ENCODE measurements around the gene CMTM3.
A peak's percentile ranks its signal among the peaks of the same experiment; 100 is the strongest.
"Not testable (repeated sequence)": the region's sequence is repeated elsewhere in the genome, so short reads cannot be mapped to it uniquely, and the experiment has no call there.

The CMTM3 gene

DNA sequence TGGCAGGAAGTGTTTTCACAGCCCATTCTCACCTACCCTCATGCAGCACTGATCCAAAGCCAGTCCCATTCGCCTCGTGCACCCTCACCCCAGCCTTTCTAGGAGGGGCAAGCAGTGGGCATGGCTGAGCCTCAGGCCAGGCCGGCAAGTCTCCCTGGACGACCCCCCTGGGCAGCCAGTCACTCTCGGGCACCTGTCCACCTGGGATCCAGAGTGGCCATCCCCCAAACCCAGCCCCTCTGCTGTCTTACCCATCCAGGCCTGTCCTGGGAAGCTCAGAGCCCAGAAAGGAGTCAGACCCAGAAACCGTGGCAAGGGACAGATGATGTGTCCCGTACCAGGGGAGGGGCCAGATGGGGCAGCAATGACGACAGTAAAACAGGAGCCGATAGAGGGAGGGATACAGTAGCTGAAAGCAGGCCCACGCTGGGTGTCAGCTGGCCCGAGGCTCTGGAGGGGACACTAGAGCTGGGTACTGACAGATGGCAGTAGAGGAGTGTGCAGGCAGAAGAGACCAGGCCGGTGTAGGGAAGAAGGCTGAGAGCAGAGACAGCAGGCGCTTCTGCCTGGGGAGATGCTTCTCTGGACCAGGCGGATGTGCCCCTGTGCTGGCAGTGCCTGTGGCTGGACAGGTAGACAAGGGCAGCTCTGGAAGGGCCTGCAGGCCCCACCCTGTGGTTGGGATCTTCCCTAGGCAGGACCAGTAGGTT lies 5.8 kb downstream of the CMTM3 start:
- H4K20me1 ChIP-seq, result peaks cover 63 to 98% (median 93%) of the 10 kb centered on the region in 11 experiments
- H3K4me2 ChIP-seq, result no peak overlapping the region; a peak in 1 of 22 replicates
- no peaks in the 10 kb centered on the region for H3K9me3 ChIP-seq (replicated peaks in 1 of 11)
- H3K4me1 ChIP-seq, result peaks cover 37 to 46% (median 43%) of the 10 kb centered on the region in 10 experiments
- H3K36me3 ChIP-seq, result peaks cover 62 to 87% (median 84%) of the 10 kb centered on the region in 11 experiments
- H3K27me3 ChIP-seq, result no peaks in the 10 kb centered on the region
- no peak overlapping the region for H3K4me3 ChIP-seq
- peak overlapping the region in 5 of 11 experiments; percentile 8 to 59 (median 25); a peak in 5 of 22 replicates for H3K9ac ChIP-seq
- H3K27ac ChIP-seq, result peak overlapping the region in 1 of 11 experiments; percentile 9; a peak in 1 of 22 replicates
- no peak for TF ChIP-seq Cebpa-rat (IDR thresholded peaks at IDR 0.05)

DNA sequence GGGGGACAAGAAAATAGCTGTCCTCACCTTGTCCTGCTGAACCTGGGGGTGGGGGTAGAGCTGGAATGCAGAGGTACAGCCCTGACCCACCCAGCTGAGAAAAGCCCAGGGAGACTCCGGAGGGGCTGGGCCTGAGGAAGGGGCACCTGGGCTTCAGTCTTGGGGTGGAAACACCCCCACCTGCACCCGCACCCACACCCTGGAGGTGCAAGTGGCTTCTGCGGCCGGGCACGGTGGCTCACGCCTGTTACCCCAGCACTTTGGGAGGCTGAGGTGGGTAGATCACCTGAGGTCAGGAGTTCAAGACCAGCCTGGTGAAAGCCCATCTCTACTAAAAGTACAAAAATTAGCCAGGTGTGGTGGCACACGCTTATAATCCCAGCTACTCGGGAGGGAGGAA lies 7.4 kb downstream of the CMTM3 start:
- Histone ChIP-seq H3K4me1 (peaks cover 25 to 54% (median 33%) of the 10 kb centered on the region in 10 experiments), H4K20me1 (peaks cover 48 to 95% (median 84%) of the 10 kb centered on the region in 11 experiments), H3K36me3 (peaks cover 62 to 87% (median 84%) of the 10 kb centered on the region in 11 experiments)
- not testable (repeated sequence) for H3K9me3 ChIP-seq (replicated peaks in 1 of 11); H3K4me3 ChIP-seq; H3K27ac ChIP-seq; H3K27me3 ChIP-seq; H3K9ac ChIP-seq; H3K4me2 ChIP-seq

DNA sequence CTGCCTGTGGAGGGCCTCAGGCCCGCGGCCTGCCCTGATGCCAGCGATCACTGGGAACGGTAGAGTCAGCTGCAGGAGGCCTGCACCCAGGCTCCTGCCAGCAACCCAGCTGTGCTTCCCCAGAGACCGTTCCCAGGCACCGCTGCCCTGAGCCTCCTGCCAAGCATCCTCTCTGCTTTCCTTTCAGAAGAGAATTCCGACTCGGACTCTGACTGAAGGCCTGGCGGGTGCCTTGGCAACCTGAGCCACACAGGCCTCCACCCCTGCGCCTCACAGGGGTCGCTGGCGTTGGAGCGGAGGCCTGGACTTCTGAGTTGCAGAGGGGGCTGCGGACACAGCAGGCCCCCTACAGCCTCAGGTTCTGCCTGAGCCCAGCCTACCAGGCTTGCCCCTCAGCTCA lies 7.9 kb downstream of the CMTM3 start:
- H3K4me1 ChIP-seq, result peaks cover 20 to 50% (median 28%) of the 10 kb centered on the region in 10 experiments
- no peaks in the 10 kb centered on the region for H3K9me3 ChIP-seq (replicated peaks in 1 of 11)
- no peak overlapping the region for H3K4me2 ChIP-seq
- H4K20me1 ChIP-seq, result peaks cover 43 to 89% (median 79%) of the 10 kb centered on the region in 11 experiments
- H3K36me3 ChIP-seq, result peaks cover 62 to 82% (median 79%) of the 10 kb centered on the region in 11 experiments
- TF ChIP-seq Cebpa-rat (IDR thresholded peaks at IDR 0.05), result no peak
- H3K27me3 ChIP-seq, result no peaks in the 10 kb centered on the region
- no peak overlapping the region for H3K4me3 ChIP-seq
- H3K9ac ChIP-seq, result no peak overlapping the region
- no peak overlapping the region for H3K27ac ChIP-seq

DNA sequence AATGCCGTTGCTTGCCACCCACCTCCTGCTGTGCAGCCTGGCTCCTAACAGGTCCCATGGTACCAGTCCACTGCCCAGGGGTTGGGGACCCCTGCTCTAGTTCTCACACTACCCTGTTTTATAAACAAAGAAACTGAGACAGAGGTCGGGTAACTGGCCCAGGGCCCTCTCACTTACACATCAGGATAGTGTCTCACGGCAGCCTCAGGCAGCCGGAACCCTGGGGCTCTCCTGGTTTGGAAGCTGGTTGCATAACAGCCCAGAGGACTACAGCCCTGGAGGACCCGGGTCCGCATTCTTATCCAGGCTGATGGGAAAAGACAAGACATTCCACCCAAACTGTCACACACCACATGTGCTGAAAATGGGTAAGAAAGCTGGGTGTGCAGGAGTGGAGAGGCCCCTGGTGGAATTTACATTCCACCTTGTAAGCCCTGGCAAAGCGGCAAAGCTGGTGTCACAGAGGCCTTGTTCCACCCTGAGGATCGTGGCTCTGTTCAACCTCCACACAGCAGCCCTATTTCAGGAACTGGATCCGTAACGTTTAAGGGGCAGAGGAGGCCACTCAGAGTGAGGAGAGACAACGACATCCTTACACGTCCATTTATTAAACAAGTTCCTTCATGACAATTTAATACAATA lies 9.8 kb downstream of the CMTM3 start:
- peaks cover 25 to 71% (median 61%) of the 10 kb centered on the region in 11 experiments for H4K20me1 ChIP-seq
- H3K4me3 ChIP-seq, result no peak overlapping the region
- peaks cover 55 to 70% (median 63%) of the 10 kb centered on the region in 11 experiments for H3K36me3 ChIP-seq
- no peaks in the 10 kb centered on the region for H3K27me3 ChIP-seq
- no peak overlapping the region for H3K27ac ChIP-seq
- peaks cover 5 to 36% (median 17%) of the 10 kb centered on the region in 10 experiments for H3K4me1 ChIP-seq
- no peaks in the 10 kb centered on the region for H3K9me3 ChIP-seq (replicated peaks in 1 of 11)
- H3K9ac ChIP-seq, result no peak overlapping the region
- no peak overlapping the region for H3K4me2 ChIP-seq
- TF ChIP-seq Cebpa-rat (IDR thresholded peaks at IDR 0.05), result no peak

DNA sequence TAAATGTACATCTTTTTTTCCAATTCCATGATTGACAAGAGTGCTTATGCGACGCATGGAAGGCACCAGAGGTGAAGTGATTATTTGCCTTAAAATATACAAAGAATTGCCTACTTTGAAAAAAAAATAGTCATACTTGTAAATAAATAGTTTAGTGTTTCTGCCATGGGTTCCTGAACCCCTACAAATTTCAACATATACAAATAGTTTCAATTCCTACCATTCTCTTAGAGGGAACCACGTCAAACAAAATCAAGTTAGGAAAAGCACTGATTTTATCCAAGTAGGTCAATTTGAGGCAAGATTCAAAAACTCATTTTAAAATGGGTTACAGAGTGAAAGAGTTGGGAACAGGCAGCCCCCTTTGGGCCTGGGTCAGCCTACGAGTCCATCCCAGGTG lies 11.7 kb downstream of the CMTM3 start:
- Histone ChIP-seq H3K36me3 (peaks cover 36 to 60% (median 46%) of the 10 kb centered on the region in 11 experiments), H3K27me3 (no peaks in the 10 kb centered on the region), H3K9me3 (replicated peaks in 1 of 11) (no peaks in the 10 kb centered on the region), H3K4me1 (peaks cover 16 to 39% (median 21%) of the 10 kb centered on the region in 10 experiments), H3K27ac (peak overlapping the region in 1 of 11 experiments; percentile 44; a peak in 1 of 22 replicates), H4K20me1 (peaks cover 10 to 52% (median 42%) of the 10 kb centered on the region in 11 experiments; a peak in 21 of 22 replicates), H3K9ac (peak overlapping the region in 2 of 11 experiments; percentile 24 to 52; a peak in 3 of 22 replicates), H3K4me3 (no peak overlapping the region), H3K4me2 (peak overlapping the region in 5 of 11 experiments; percentile 5 to 57 (median 30); a peak in 7 of 22 replicates)
- no peak for TF ChIP-seq Cebpa-rat (IDR thresholded peaks at IDR 0.05)

DNA sequence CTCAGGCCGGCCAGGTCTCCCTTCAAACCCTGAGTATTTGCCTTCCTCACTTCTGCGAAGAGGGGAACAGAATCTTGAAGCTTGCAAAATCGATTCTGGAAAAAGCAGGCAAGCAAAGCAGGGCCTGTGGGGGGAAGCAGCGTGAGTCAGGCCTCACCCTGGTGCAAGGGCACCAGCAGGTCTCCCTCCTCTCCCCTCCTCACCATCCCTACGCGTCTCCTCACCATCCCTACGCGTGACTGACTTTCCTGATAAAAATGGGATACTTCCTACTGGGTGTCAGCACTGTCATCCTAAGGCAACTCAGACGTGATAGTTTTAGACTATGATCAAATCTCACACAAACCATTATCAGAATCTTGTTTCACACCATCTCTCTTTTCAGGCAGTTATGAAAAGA lies 12.1 kb downstream of the CMTM3 start:
- no peak for TF ChIP-seq Cebpa-rat (IDR thresholded peaks at IDR 0.05)
- Histone ChIP-seq H3K4me2 (peak overlapping the region in 5 of 11 experiments; percentile 5 to 57 (median 30); a peak in 7 of 22 replicates), H3K4me1 (peaks cover 16 to 39% (median 21%) of the 10 kb centered on the region in 10 experiments), H3K27ac (peak overlapping the region in 1 of 11 experiments; percentile 44; a peak in 1 of 22 replicates), H3K9me3 (replicated peaks in 1 of 11) (no peaks in the 10 kb centered on the region), H3K4me3 (no peak overlapping the region), H3K9ac (peak overlapping the region in 2 of 11 experiments; percentile 24 to 52; a peak in 4 of 22 replicates), H4K20me1 (peaks cover 10 to 48% (median 38%) of the 10 kb centered on the region in 11 experiments; a peak in 21 of 22 replicates), H3K36me3 (peaks cover 32 to 60% (median 42%) of the 10 kb centered on the region in 11 experiments), H3K27me3 (no peaks in the 10 kb centered on the region)

DNA sequence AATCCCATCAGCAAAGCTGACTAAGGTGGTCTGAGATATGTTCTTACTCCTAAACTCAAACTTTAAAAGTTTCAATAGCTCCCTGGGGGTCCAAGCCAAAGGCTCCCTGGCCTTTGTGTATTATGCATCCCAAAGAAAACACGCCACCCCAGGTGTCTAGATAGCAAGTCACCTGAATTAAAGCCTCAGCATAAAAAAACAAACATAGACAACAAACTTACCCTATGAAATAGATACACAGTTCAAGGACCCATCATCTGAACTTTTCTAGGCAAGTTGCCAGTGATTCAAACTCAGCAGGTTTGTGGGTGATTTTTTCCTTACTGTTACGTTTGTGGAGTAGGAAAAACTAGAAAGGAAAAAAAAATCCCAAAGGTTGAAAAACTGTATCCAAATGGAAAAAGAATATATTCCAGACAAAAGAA lies 12.5 kb downstream of the CMTM3 start:
- H3K27ac ChIP-seq, result no peak overlapping the region

DNA sequence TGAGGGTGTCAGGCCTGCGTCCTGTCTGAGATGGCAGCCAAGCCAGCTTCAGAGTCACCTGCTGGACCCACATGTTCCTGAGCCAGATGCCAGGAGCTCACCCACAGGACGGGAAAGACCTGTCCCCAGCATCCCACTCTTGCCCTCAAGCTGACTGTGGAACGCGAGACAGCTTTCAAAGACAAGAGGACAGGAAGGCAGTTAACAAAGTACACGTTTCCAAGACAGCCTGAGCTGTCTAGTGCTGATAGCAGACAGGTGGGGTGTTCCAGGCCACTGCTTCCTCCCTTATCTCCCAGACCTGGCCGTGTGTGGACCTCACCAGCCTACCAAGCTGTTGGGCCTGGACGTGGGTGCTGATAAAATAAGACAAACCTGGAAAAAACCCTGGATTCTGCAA lies 13.2 kb downstream of the CMTM3 start:
- peaks cover 16 to 39% (median 29%) of the 10 kb centered on the region in 10 experiments for H3K4me1 ChIP-seq

More for the DNA sequence above, 12.5 kb downstream of the CMTM3 start:
- Histone ChIP-seq H3K4me3 (no peak overlapping the region), H3K9me3 (replicated peaks in 1 of 11) (no peaks in the 10 kb centered on the region), H3K4me1 (peaks cover 16 to 39% (median 22%) of the 10 kb centered on the region in 10 experiments), H3K4me2 (peak overlapping the region in 1 of 11 experiments; percentile 46; a peak in 1 of 22 replicates), H4K20me1 (peaks cover 7 to 43% (median 33%) of the 10 kb centered on the region in 11 experiments; a peak in 21 of 22 replicates), H3K27me3 (no peaks in the 10 kb centered on the region), H3K9ac (no peak overlapping the region; a peak in 3 of 22 replicates), H3K36me3 (peaks cover 27 to 60% (median 38%) of the 10 kb centered on the region in 11 experiments)
- no peak for TF ChIP-seq Cebpa-rat (IDR thresholded peaks at IDR 0.05)

More for the DNA sequence above, 13.2 kb downstream of the CMTM3 start:
- Histone ChIP-seq H3K4me2 (no peak overlapping the region), H4K20me1 (peaks cover under 1 to 36% (median 26%) of the 10 kb centered on the region in 11 experiments; a peak in 20 of 22 replicates), H3K4me3 (no peak overlapping the region), H3K36me3 (peaks cover 20 to 57% (median 31%) of the 10 kb centered on the region in 11 experiments), H3K9ac (no peak overlapping the region), H3K27ac (peak overlapping the region in 1 of 11 experiments; percentile 36; a peak in 2 of 22 replicates), H3K27me3 (no peaks in the 10 kb centered on the region), H3K9me3 (replicated peaks in 1 of 11) (no peaks in the 10 kb centered on the region)
- TF ChIP-seq Cebpa-rat (IDR thresholded peaks at IDR 0.05), result no peak

All from BLaER1 treated with 17β-estradiol and CSF1 and Interleukin-3, amounts not matched to agents 10 nM and 100 nM (cell line).